GM21367 (cell line): Measurements from ENCODE around the gene SLC25A1.

ENCODE experiments used
- ATAC-seq: cut with Tn5 transposase; IDR thresholded peaks from one replicate; pipeline ENCODE4 v1.9.1; 2021; ENCODE audit not compliant: unreplicated experiment

The SLC25A1 gene

GRCh38 chr22:19178657-19179496 lies at the start of gene SLC25A1:
Gene SLC25A1 (minus strand): TSS chr22:19178736. CDS start chr22:19178673, 63 bp downstream.
- peak; percentile 42 for ATAC-seq

- ATAC-seq: no peak
Observed at GRCh38 chr22:19228179-19228578, 49.6 kb upstream of the SLC25A1 start.

GRCh38 chr22:19226428-19226827 lies 47.9 kb upstream of the SLC25A1 start:
- ATAC-seq: no peak

GRCh38 chr22:19225560-19225959 lies 47.0 kb upstream of the SLC25A1 start:
- ATAC-seq: no peak

- ATAC-seq: no peak
Observed at GRCh38 chr22:19224985-19225384, 46.4 kb upstream of the SLC25A1 start.

GRCh38 chr22:19224557-19224956 lies 46.0 kb upstream of the SLC25A1 start:
- no peak for ATAC-seq

- no peak for ATAC-seq
Observed at GRCh38 chr22:19223617-19224016, 45.1 kb upstream of the SLC25A1 start.

GRCh38 chr22:19223110-19223509 lies 44.6 kb upstream of the SLC25A1 start:
- ATAC-seq: no peak

GRCh38 chr22:19222242-19223005 lies 43.9 kb upstream of the SLC25A1 start:
- no peak for ATAC-seq

- no peak for ATAC-seq
Observed at GRCh38 chr22:19220867-19221266, 42.3 kb upstream of the SLC25A1 start.

GRCh38 chr22:19218541-19219233 lies 40.2 kb upstream of the SLC25A1 start:
- ATAC-seq: no peak

- ATAC-seq: no peak
Observed at GRCh38 chr22:19216579-19216978, 38.0 kb upstream of the SLC25A1 start.

GRCh38 chr22:19215360-19215759 lies 36.8 kb upstream of the SLC25A1 start:
- no peak for ATAC-seq

- no peak for ATAC-seq
Observed at GRCh38 chr22:19214078-19214473, 35.5 kb upstream of the SLC25A1 start.

GRCh38 chr22:19213442-19214077 lies 35.0 kb upstream of the SLC25A1 start:
- ATAC-seq: no peak

- no peak for ATAC-seq
Observed at GRCh38 chr22:19213001-19213400, 34.5 kb upstream of the SLC25A1 start.

GRCh38 chr22:19212302-19212870 lies 33.9 kb upstream of the SLC25A1 start:
- no peak for ATAC-seq

- ATAC-seq: no peak
Observed at GRCh38 chr22:19210188-19210587, 31.7 kb upstream of the SLC25A1 start.

- no peak for ATAC-seq
Observed at GRCh38 chr22:19208287-19208847, 29.8 kb upstream of the SLC25A1 start.

GRCh38 chr22:19207884-19208283 lies 29.3 kb upstream of the SLC25A1 start:
- no peak for ATAC-seq
